HCT116 (cell line): ENCODE data around the gene SYT4. TPM values are rescaled to one million over a fixed set of nuclear protein-coding genes. Genes with fewer than 3 reads are reported as not detected.

Experiments used
- ATAC-seq: fragments of 200-7000 bp; cut with Tn5 transposase; 2 replicates; pipeline ENCODE4 v1.9.1; 2020; ENCODE audit warnings: mild to moderate bottlenecking, moderate library complexity
- BruUV-seq: library from RNA; stranded (reverse); fragments of 400-500 nt; replicated peaks from 2 replicates; lab custom pipeline; 2021; lab: Mats Ljungman, UMichigan
- CTCF ChIA-PET: fragments of 300-600 bp; sonication (Branson Sonifier 250); formaldehyde crosslinking; loops from one replicate; lab custom pipeline; 2021; ENCODE audit warnings: antibody characterized with exemption; lab: Charles Lee
- POLR2A ChIA-PET: fragments of 300-600, 350-600 bp; sonication (Branson Sonifier 250); formaldehyde crosslinking; loops from one replicate; lab custom pipeline; 2021; ENCODE audit warnings: antibody characterized with exemption; lab: Charles Lee
- RAD21 ChIA-PET, 2 experiments: fragments of 300-600 bp; sonication (Branson Sonifier 250); formaldehyde crosslinking; loops; one replicate each; lab custom pipeline; 2023; ENCODE audit warnings: low total read pairs in 2 of 2; ENCODE audit not compliant: uncharacterized antibody in 2 of 2, unreplicated experiment in 2 of 2, low non-redundant PET in 1 of 2; lab: Charles Lee
- DNase-seq: peaks from one replicate; pipeline ENCODE4 v3.0.0-alpha.2; 2010; ENCODE audit warnings: low read depth, low spot score
- H2AFZ ChIP-seq: fragments of 200-600 bp; shearing (Covaris generic), sonication (generic); 2 replicates; pipeline ENCODE4 v1.6.1; 2017; ENCODE audit warnings: low read depth, mixed run types, mixed read lengths, antibody characterized with exemption, low read length; ENCODE audit not compliant: poor library complexity, severe bottlenecking
- H3K27ac ChIP-seq: 2 replicates; pipeline ENCODE4 v1.5.1; 2012; ENCODE audit warnings: low read depth, low read length
- H3K27me3 ChIP-seq: fragments of 200-600 bp; sonication (generic); 2 replicates; pipeline ENCODE4 v1.6.1; 2016; ENCODE audit warnings: mixed run types, low read length, mixed read lengths; ENCODE audit not compliant: insufficient read depth
- H3K36me3 ChIP-seq, 2 experiments: fragments of 200-500 bp in 1 of 2; fragments of 200-600 bp in 1 of 2; sonication (Bioruptor generic) in 1 of 2; sonication (generic) in 1 of 2; 2 replicates each; pipeline versions ENCODE4 v1.5.1 to v1.6.1; 2014 to 2016; ENCODE audit warnings: low read length in 2 of 2, inconsistent platforms in 1 of 2, mixed read lengths in 1 of 2, mixed run types in 1 of 2; ENCODE audit not compliant: insufficient read depth in 2 of 2, control insufficient read depth in 1 of 2
- H3K4me1 ChIP-seq, 2 experiments: fragments of 200-600 bp in 1 of 2; sonication (generic) in 1 of 2; 2 replicates each; pipeline versions ENCODE4 v1.5.1 to v1.6.1; 2012 to 2017; ENCODE audit warnings: low read length in 2 of 2, inconsistent platforms in 1 of 2, mild to moderate bottlenecking in 1 of 2, mixed read lengths in 1 of 2, mixed run types in 1 of 2, moderate library complexity in 1 of 2; ENCODE audit not compliant: insufficient read depth in 2 of 2, control insufficient read depth in 1 of 2
- H3K4me2 ChIP-seq: fragments of 200-600 bp; sonication (generic); 2 replicates; pipeline ENCODE4 v1.6.1; 2017; ENCODE audit warnings: mixed run types, low read length, mixed read lengths
- H3K4me3 ChIP-seq, 2 experiments: fragments of 200-600 bp in 1 of 2; sonication (generic) in 1 of 2; replicated peaks in 1 of 2; 2 replicates each; pipeline ENCODE4 v1.5.1; 2011 to 2016; ENCODE audit warnings: low read length in 2 of 2, control low read depth in 1 of 2, low read depth in 1 of 2, mild to moderate bottlenecking in 1 of 2, mixed read lengths in 1 of 2, mixed run types in 1 of 2
- H3K79me2 ChIP-seq: fragments of 200-600 bp; sonication (generic); 2 replicates; pipeline ENCODE4 v1.6.1; 2017; ENCODE audit warnings: mild to moderate bottlenecking, mixed run types, low read length, moderate library complexity, mixed read lengths; ENCODE audit not compliant: insufficient read depth
- H3K9ac ChIP-seq: fragments of 200-600 bp; sonication (generic); 2 replicates; pipeline ENCODE4 v1.6.1; 2016; ENCODE audit warnings: low read length, mixed read lengths
- H3K9me2 ChIP-seq: fragments of 200-600 bp; sonication (generic), shearing (Covaris generic); 2 replicates; pipeline ENCODE4 v1.6.1; 2017; ENCODE audit warnings: mixed run types, mild to moderate bottlenecking, moderate library complexity; ENCODE audit not compliant: insufficient read depth
- H3K9me3 ChIP-seq, 2 experiments: fragments of 200-500 bp in 1 of 2; fragments of 200-600 bp in 1 of 2; sonication (Bioruptor generic) in 1 of 2; sonication (generic) in 1 of 2; 2 replicates each; pipeline ENCODE4 v1.6.1; 2014 to 2017; ENCODE audit warnings: low read length in 2 of 2, mixed read lengths in 2 of 2, inconsistent platforms in 1 of 2, low read depth in 1 of 2, mild to moderate bottlenecking in 1 of 2, mixed run types in 1 of 2, moderate library complexity in 1 of 2; ENCODE audit not compliant: control insufficient read depth in 1 of 2, insufficient read depth in 1 of 2
- H4K20me1 ChIP-seq: fragments of 200-600 bp; sonication (generic), shearing (Covaris generic); 2 replicates; pipeline ENCODE4 v1.6.1; 2017; ENCODE audit warnings: mixed run types, mild to moderate bottlenecking, moderate library complexity; ENCODE audit not compliant: insufficient read depth
- CBX3 ChIP-seq: IDR thresholded peaks from 2 replicates; pipeline ENCODE4 v1.6.1; 2012; ENCODE audit warnings: low read depth
- CEBPB ChIP-seq: IDR thresholded peaks from 2 replicates; pipeline ENCODE4 v1.6.1; 2012; ENCODE audit warnings: low read depth
- EGR1 ChIP-seq: IDR thresholded peaks from 2 replicates; pipeline ENCODE4 v1.6.1; 2012; ENCODE audit warnings: low read depth
- ELF1 ChIP-seq: IDR thresholded peaks from 2 replicates; pipeline ENCODE4 v1.6.1; 2012; ENCODE audit warnings: low read depth, borderline replicate concordance
- EZH2 ChIP-seq: fragments of 200-600 bp; sonication (generic); IDR thresholded peaks from 2 replicates; pipeline ENCODE4 v1.6.1; 2017; ENCODE audit warnings: antibody characterized with exemption, mixed run types
- FOSL1 ChIP-seq: IDR thresholded peaks from 2 replicates; pipeline ENCODE4 v1.6.1; 2012; ENCODE audit warnings: low read depth
- JUND ChIP-seq: IDR thresholded peaks from 2 replicates; pipeline ENCODE4 v1.6.1; 2012
- POLR2A ChIP-seq: IDR thresholded peaks from 2 replicates; pipeline ENCODE4 v1.7.0; 2011; ENCODE audit warnings: borderline replicate concordance; ENCODE audit not compliant: insufficient read depth, insufficient read length; ENCODE audit errors: extremely low read depth
- RAD21 ChIP-seq: IDR thresholded peaks from 2 replicates; pipeline ENCODE4 v1.6.1; 2012; ENCODE audit warnings: low read depth, mild to moderate bottlenecking
- SIN3A ChIP-seq: IDR thresholded peaks from 2 replicates; pipeline ENCODE4 v1.6.1; 2012; ENCODE audit warnings: low read depth
- ZNF274 ChIP-seq: fragments of 200-500 bp; sonication (Bioruptor generic); IDR thresholded peaks from 2 replicates; pipeline ENCODE4 v1.6.1; 2014; ENCODE audit warnings: mild to moderate bottlenecking, low read depth, low read length, inconsistent platforms
- intact Hi-C: fragments of 100-400 bp; cut with micrococcal nuclease; formaldehyde crosslinking; loops from 2 replicates; pipeline ENCODE4 v1.10.0; 2022
- total RNA-seq: library from RNA; stranded (reverse); gene quantifications from one replicate; pipeline ENCODE4 v1.2.1, GENCODE V29; 2021; ENCODE audit not compliant: unreplicated experiment
- TF ChIP-seq, protein P1 (sequence below): IDR thresholded peaks from 2 replicates; pipeline ENCODE4 v1.6.1; 2012
- TF ChIP-seq, protein P2 (sequence below): IDR thresholded peaks from 2 replicates; pipeline ENCODE4 v1.6.1; 2012

SYT4 gene
- total RNA-seq, 1 experiment from 2014 or later = not detected

DNA sequence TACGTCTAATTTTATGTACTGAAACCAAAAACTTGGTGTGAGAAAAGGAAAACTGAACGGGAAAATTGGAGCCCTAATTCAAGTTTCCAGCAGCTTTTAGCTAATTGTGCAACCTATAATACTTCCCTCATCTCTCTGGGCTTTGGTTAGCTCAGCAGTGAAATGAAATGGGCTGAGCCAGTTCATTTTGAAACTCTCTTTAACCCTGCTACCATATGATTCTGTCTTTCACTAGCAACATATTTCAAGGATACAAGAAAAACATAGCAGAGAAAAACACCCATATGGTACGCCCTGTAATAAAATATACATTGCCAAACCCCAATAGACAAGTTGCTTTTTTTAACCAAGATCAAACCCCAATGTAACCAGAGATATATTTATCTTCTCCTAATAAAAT, 799 bp downstream of the SYT4 start:
- DNase-seq (no peak), ATAC-seq (no peak)
- ChIA-PET POLR2A (no interaction called here), RAD21 (no interaction called here), CTCF (no interaction called here)
- Histone ChIP-seq H3K36me3 (no peaks in the 10 kb centered on the region), H2AFZ (no peak overlapping the region), H3K27me3 (no peaks in the 10 kb centered on the region), H3K9ac (no peak overlapping the region), H3K9me2 (no peaks in the 10 kb centered on the region), H4K20me1 (no peaks in the 10 kb centered on the region), H3K79me2 (no peaks in the 10 kb centered on the region), H3K27ac (no peak overlapping the region), H3K9me3 (peaks cover under 1 to 3% of the 10 kb centered on the region in 2 experiments; a peak in 2 of 4 replicates), H3K4me3 (no peak overlapping the region), H3K4me2 (no peak overlapping the region), H3K4me1 (no peaks in the 10 kb centered on the region)
- TF ChIP-seq JUND (no peak), ELF1 (no peak), RAD21 (no peak), SIN3A (no peak)
- TF ChIP-seq, protein P1, sequence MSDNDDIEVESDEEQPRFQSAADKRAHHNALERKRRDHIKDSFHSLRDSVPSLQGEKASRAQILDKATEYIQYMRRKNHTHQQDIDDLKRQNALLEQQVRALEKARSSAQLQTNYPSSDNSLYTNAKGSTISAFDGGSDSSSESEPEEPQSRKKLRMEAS = no peak
- TF ChIP-seq, protein P2, sequence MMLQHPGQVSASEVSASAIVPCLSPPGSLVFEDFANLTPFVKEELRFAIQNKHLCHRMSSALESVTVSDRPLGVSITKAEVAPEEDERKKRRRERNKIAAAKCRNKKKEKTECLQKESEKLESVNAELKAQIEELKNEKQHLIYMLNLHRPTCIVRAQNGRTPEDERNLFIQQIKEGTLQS = no peak
- no TSS peak for BruUV-seq
- intact Hi-C loops = no loop called here

DNA sequence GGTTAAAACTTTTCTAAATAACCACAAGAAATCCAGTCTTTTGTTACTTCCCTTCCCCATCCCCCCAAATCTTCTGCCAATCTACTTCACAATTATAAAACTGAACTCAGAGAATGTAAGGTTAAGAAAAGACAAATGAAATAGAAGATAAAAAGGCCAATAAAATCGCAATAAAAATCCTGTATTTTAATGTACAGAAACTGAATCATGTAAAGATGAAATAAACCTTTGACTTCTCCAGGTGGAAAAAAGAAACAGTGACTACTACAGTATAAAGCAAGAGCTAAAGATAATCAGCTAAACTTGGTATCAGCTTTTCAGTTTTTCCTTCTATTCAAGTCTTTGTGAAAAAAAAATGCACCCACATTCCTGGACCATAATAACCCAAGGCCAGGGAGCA, 1.7 kb downstream of the SYT4 start:
- peaks cover 0 to under 1% of the 10 kb centered on the region in 2 experiments; a peak in 1 of 4 replicates for H3K9me3 ChIP-seq
- H3K9me2 ChIP-seq = no peaks in the 10 kb centered on the region
- no peak overlapping the region for H2AFZ ChIP-seq
- no peaks in the 10 kb centered on the region for H3K36me3 ChIP-seq
- CTCF ChIA-PET = no interaction called here
- H4K20me1 ChIP-seq = no peaks in the 10 kb centered on the region
- no peaks in the 10 kb centered on the region for H3K79me2 ChIP-seq
- RAD21 ChIA-PET = no interaction called here
- H3K27me3 ChIP-seq = no peaks in the 10 kb centered on the region
- POLR2A ChIA-PET = no interaction called here
- no peak overlapping the region for H3K4me2 ChIP-seq
- intact Hi-C loops = no loop called here
- no peak overlapping the region for H3K4me3 ChIP-seq
- H3K9ac ChIP-seq = no peak overlapping the region
- TF ChIP-seq, protein P1 = no peak
- no peak for TF ChIP-seq EZH2
- TF ChIP-seq EGR1 = no peak
- no peak for TF ChIP-seq CEBPB
- TF ChIP-seq RAD21 = no peak
- no peak for TF ChIP-seq SIN3A
- TF ChIP-seq ZNF274 = no peak
- TF ChIP-seq FOSL1 = no peak
- TF ChIP-seq, protein P2 = no peak
- TF ChIP-seq CBX3 = no peak
- TF ChIP-seq POLR2A = no peak
- no peak overlapping the region for H3K27ac ChIP-seq
- BruUV-seq = no TSS peak
- DNase-seq = no peak
- H3K4me1 ChIP-seq = no peaks in the 10 kb centered on the region
- no peak for ATAC-seq
